Brain microvascular endothelial cell (primary cell): Measurements from ENCODE around the gene SPATA2L.

ENCODE experiments used
- DNase-seq: peaks from one replicate; pipeline ENCODE4 v3.0.0-alpha.2; 2020
- H3K27ac ChIP-seq: fragments of 250-450 bp; sonication (Bioruptor Pico); 2 replicates; pipeline ENCODE4 v1.5.1; 2020; ENCODE audit warnings: mild to moderate bottlenecking, moderate library complexity
- H3K27me3 ChIP-seq: fragments of 250-450 bp; sonication (Bioruptor Pico); replicated peaks from 2 replicates; pipeline ENCODE4 v1.5.1; 2020; ENCODE audit warnings: mild to moderate bottlenecking
- H3K36me3 ChIP-seq: fragments of 250-450 bp; sonication (Bioruptor Pico); replicated peaks from 2 replicates; pipeline ENCODE4 v1.5.1; 2020; ENCODE audit warnings: mild to moderate bottlenecking
- H3K4me3 ChIP-seq: 2 replicates; pipeline ENCODE4 v1.5.1; 2011; ENCODE audit warnings: low read depth, mild to moderate bottlenecking, control low read depth, low read length, moderate library complexity
- in situ Hi-C: cut with HindIII; loops from 2 replicates; pipeline ENCODE4 v1.10.0; 2017; ENCODE audit warnings: low sequenced_read_pairs, low pct_ligation_motif_present
- TF ChIP-seq, protein P1 (sequence below): IDR thresholded peaks from 2 replicates; pipeline ENCODE4 v1.5.1; 2011; ENCODE audit warnings: low read depth, mild to moderate bottlenecking, moderate library complexity, low read length, control low read depth, inconsistent platforms; ENCODE audit errors: missing control alignments

The SPATA2L gene

DNA sequence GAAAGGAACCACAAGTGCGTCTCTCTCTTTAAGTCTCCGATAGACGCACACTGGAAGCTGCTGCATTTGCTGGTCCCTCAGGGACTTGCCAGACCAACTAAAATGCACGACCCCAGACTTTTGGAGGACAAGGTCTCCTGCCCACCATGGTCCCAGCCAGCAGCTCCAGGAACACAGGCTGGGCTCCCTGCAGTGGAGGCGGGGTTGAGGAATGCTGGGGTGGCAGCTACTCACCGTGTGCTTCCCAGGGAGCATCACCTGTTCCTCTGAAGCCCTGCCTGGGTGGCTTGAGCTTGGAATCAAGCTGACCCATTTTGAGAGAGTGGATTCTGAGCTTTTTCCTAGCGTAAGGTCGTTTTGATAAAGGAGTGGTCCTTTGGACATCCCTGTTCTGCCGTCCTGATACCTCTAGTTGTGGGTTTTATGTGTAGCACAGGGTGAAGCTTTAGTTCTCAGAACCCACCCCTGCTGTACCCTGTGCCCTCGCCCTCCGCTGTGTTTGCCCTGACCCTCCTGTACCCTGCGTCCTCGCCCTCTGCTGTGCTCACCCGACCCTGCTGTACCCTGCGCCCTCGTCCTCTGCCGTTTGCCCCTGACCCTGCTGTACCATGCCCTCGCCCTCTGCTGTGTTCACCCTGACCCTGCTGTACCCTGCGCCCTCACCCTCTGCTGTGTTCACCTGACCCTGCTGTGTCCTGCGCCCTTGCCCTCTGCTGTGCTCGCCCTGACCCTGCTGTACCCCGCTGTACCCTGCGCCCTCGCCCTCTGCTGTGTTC, 30.8 kb upstream of the SPATA2L start:
- TF ChIP-seq, protein P1, sequence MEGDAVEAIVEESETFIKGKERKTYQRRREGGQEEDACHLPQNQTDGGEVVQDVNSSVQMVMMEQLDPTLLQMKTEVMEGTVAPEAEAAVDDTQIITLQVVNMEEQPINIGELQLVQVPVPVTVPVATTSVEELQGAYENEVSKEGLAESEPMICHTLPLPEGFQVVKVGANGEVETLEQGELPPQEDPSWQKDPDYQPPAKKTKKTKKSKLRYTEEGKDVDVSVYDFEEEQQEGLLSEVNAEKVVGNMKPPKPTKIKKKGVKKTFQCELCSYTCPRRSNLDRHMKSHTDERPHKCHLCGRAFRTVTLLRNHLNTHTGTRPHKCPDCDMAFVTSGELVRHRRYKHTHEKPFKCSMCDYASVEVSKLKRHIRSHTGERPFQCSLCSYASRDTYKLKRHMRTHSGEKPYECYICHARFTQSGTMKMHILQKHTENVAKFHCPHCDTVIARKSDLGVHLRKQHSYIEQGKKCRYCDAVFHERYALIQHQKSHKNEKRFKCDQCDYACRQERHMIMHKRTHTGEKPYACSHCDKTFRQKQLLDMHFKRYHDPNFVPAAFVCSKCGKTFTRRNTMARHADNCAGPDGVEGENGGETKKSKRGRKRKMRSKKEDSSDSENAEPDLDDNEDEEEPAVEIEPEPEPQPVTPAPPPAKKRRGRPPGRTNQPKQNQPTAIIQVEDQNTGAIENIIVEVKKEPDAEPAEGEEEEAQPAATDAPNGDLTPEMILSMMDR: no peak

DNA sequence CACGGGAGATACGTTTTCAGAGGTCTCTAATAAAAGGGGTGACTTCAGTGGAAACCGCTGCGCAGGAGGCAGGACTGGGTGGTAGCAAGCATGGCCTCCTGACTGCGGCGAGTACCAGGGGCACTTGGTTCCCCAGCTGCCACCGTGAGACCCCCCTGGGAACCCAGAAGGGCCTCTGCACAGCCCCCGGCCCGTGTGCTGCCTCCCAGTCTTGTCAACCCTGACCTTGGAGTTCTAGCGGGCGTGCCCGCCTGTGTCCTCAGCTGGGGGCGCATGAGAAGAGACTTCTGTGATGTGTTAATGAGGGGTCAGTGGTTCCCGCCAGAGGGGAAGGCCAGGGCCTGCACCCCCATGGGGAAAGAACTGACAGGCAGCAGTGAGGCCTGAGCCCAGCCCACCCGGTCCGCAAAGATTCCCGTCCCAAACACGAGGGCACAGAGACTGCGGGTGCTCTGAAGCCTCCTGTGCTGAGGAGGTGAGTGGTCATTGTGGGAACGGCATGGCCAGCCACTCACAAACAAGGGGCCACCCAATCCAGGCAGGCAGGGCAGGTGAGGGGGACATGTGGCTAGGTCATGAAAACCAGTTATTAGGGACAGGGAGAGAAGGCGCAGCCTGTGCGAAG, 29.2 kb upstream of the SPATA2L start:
- Histone ChIP-seq H3K4me3 (no peak overlapping the region), H3K27ac (no peak overlapping the region), H3K36me3 (peaks cover 74% of the 10 kb centered on the region), H3K27me3 (no peaks in the 10 kb centered on the region)
- in situ Hi-C loops: no loop called here
- DNase-seq: no peak
- TF ChIP-seq, protein P1: no peak

More for the DNA sequence above, 30.8 kb upstream of the SPATA2L start:
- H3K36me3 ChIP-seq: peaks cover 75% of the 10 kb centered on the region
- no peak overlapping the region for H3K27ac ChIP-seq
- in situ Hi-C loops: no loop called here
- H3K27me3 ChIP-seq: no peaks in the 10 kb centered on the region
- H3K4me3 ChIP-seq: no peak overlapping the region
- DNase-seq: no peak

DNA sequence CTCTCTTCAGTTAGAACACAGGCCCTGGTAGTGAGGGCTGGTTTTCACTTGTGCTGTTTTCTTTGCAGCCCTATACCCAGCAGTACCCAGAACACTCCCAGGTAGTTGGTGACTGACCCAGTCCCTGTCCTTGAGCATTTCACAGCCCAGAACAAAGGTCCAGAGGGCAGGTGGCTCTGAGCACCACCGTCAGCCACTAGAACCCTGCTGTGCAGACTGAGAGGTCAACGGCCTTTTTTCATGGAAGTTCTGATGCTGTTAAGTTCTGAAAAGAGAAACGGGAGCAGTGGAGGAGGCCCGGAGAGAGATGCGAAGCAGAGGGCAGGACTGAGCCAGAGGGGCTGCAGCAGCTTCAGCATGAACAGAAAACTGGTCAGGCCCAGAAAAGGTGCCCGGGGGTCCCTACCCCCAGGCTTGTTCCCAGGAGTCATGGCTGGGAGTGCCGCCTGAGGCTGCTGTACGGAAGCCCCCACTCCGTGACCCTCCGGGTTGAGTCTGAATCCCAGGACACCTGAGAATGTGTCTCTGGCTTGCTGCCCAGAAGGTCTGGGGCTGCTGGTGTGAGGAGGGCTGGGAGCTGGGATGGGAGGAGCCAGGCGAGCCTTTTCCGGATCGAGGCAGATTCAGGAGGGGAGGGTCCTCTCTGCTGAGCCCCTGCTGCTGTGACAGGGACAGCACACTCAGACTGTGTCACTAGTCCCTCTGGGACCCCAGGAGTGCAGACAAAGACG, 28.5 kb upstream of the SPATA2L start:
- Histone ChIP-seq H3K36me3 (peaks cover 68% of the 10 kb centered on the region), H3K27me3 (no peaks in the 10 kb centered on the region), H3K27ac (no peak overlapping the region), H3K4me3 (no peak overlapping the region)
- in situ Hi-C loops: no loop called here
- TF ChIP-seq, protein P1: no peak
- DNase-seq: no peak

DNA sequence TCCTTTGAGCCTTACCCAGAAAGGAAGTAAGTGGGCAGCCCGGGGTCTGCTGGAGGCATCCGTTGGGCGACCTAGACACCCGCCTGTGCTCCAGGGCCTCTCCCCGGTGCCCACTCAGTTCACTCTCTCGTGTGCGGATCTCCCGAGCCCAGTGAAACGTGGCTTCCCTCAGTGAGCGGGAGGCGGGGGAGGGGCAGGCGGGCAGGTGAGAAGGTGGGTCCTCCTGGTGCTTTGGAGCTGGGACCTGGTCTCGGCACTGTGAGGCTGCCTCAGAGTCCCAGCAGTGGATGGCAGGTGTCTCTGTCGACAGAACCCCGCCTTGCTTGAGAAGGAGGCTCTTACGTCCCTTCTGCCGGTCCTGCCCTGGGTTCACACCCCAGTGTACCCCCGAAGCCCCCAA, 27.8 kb upstream of the SPATA2L start:
- DNase-seq: no peak
- no peak overlapping the region for H3K4me3 ChIP-seq
- in situ Hi-C loops: no loop called here
- no peak overlapping the region for H3K27ac ChIP-seq
- TF ChIP-seq, protein P1: no peak
- H3K27me3 ChIP-seq: no peaks in the 10 kb centered on the region
- peaks cover 65% of the 10 kb centered on the region for H3K36me3 ChIP-seq

DNA sequence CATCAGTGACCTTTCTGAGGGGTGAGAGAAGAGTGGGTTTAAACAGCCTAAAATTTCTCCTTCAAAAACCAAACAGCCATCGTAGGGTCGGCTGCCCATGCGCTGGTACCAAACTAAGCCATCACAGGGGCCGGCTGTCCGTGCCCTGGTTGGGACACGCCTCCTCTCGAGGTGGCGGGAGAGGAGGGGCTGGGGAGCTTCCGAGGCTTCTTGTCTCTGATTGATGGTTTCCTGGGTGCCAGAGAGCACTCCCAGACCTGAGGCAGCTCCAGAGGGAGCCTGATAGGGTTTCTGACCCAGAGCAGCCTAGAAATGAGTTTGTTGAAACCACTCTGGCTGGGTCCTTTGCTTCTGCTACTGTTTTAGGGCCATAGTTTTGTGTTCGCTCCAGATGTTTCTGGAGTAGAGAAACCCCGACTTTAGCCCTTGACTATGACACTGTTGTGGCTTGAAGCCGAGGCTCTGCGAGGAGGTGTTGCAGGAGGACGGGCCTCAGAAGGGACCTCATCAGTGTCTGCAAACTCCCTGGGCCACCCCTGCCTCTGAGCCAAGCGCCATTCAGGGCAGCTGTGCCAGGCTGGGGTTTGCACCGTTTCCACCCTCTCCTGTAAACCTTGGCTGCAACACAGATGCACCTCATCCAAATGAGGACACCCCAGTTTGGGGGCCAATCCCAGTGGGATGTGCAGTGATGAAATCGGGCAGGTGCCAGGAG, 26.1 kb upstream of the SPATA2L start:
- H3K27ac ChIP-seq: no peak overlapping the region
- no peaks in the 10 kb centered on the region for H3K27me3 ChIP-seq
- in situ Hi-C loops: no loop called here
- TF ChIP-seq, protein P1: no peak
- DNase-seq: no peak
- H3K4me3 ChIP-seq: no peak overlapping the region
- peaks cover 67% of the 10 kb centered on the region for H3K36me3 ChIP-seq
